Tibial artery (tissue), 4 donors: ENCODE data around the gene CCDC28B.
A peak's percentile ranks its signal among the peaks of the same experiment; 100 is the strongest.

Experiments used
- DNase-seq, 2 donors: peaks; one replicate each; pipeline ENCODE4 v3.0.0-alpha.2; 2019
- H3K27ac ChIP-seq, 2 donors: fragments of 200-600 bp; sonication (generic) in 1 of 2; 1 replicate in 1 of 2; 2 replicates in 1 of 2; pipeline ENCODE4 v1.5.1; 2018 to 2019; ENCODE audit warnings: mild to moderate bottlenecking in 1 of 2
- H3K27me3 ChIP-seq, 2 donors: fragments of 200-600 bp; sonication (generic) in 1 of 2; one replicate each; pipeline versions ENCODE4 v1.5.1 to v1.6.0; 2016 to 2019
- H3K36me3 ChIP-seq, 3 donors: fragments of 200-600 bp; sonication (generic) in 2 of 3; one replicate each; pipeline ENCODE4 v1.5.1; 2016 to 2019; ENCODE audit warnings: mild to moderate bottlenecking in 2 of 3
- H3K4me1 ChIP-seq, 4 donors: fragments of 200-600 bp; sonication (generic) in 2 of 4; 1 replicate in 3 of 4; 2 replicates in 1 of 4; pipeline ENCODE4 v1.5.1; 2016 to 2019
- H3K4me3 ChIP-seq, 2 donors: fragments of 200-600 bp; sonication (generic) in 1 of 2; 1 replicate in 1 of 2; 2 replicates in 1 of 2; pipeline ENCODE4 v1.5.1; 2018 to 2019; ENCODE audit warnings: mild to moderate bottlenecking in 2 of 2
- H3K9me3 ChIP-seq, 3 donors: fragments of 200-600 bp; sonication (generic) in 1 of 3; one replicate each; pipeline ENCODE4 v1.5.1; 2016 to 2019
- intact Hi-C: fragments of 100-400 bp; cut with DNase I; formaldehyde crosslinking; loops from one replicate; pipeline ENCODE4 v1.15.0; 2023; ENCODE audit warnings: low total_unique reads
- TF ChIP-seq, protein P1 (sequence below), 2 experiments: fragments of 200-600 bp in 1 of 2; fragments of 450-650 bp in 1 of 2; IDR thresholded peaks; one replicate each; pipeline ENCODE4 v1.5.1; 2017 to 2019; ENCODE audit warnings: antibody characterized with exemption in 2 of 2, mild to moderate bottlenecking in 1 of 2, moderate library complexity in 1 of 2

Gene CCDC28B

DNA sequence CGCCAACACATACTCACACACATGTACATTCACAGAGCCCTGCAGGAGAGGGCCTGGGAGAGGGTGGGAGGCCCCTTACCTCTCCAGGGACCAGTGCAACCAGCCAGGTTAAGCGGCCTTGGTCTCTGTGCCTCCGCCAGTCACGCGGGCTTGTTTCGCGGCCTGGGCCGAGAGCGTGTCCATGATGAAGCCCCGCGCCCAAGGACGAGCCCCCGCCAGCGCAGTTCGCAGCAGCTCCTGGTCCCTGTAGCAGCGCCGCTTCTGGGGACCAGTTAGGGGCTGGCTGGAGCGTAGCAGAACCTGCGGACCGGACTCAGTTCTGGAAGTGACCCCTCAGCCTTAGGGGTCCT lies 39.4 kb downstream of the CCDC28B start:
- peaks cover 0 to 22% (median 19%) of the 10 kb centered on the region in 4 donors for H3K4me1 ChIP-seq
- H3K36me3 ChIP-seq = peaks cover 0 to 9% (median 3%) of the 10 kb centered on the region in 3 donors
- intact Hi-C loops = loop anchor here (5.0 to 10.0 kb wide), 2 partner anchors 32 to 55 kb away; partner anchors contain the start of genes DCDC2B and IQCC
- peak overlapping the region; percentile 60 to 61 for H3K4me3 ChIP-seq
- DNase-seq = peak in 1 of 2 donors; percentile 70
- H3K27me3 ChIP-seq = no peaks in the 10 kb centered on the region
- TF ChIP-seq, protein P1, sequence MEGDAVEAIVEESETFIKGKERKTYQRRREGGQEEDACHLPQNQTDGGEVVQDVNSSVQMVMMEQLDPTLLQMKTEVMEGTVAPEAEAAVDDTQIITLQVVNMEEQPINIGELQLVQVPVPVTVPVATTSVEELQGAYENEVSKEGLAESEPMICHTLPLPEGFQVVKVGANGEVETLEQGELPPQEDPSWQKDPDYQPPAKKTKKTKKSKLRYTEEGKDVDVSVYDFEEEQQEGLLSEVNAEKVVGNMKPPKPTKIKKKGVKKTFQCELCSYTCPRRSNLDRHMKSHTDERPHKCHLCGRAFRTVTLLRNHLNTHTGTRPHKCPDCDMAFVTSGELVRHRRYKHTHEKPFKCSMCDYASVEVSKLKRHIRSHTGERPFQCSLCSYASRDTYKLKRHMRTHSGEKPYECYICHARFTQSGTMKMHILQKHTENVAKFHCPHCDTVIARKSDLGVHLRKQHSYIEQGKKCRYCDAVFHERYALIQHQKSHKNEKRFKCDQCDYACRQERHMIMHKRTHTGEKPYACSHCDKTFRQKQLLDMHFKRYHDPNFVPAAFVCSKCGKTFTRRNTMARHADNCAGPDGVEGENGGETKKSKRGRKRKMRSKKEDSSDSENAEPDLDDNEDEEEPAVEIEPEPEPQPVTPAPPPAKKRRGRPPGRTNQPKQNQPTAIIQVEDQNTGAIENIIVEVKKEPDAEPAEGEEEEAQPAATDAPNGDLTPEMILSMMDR (IDR thresholded peaks at IDR 0.05) = no peak
- no peaks in the 10 kb centered on the region for H3K9me3 ChIP-seq
- H3K27ac ChIP-seq = peak overlapping the region; percentile 77 to 87

DNA sequence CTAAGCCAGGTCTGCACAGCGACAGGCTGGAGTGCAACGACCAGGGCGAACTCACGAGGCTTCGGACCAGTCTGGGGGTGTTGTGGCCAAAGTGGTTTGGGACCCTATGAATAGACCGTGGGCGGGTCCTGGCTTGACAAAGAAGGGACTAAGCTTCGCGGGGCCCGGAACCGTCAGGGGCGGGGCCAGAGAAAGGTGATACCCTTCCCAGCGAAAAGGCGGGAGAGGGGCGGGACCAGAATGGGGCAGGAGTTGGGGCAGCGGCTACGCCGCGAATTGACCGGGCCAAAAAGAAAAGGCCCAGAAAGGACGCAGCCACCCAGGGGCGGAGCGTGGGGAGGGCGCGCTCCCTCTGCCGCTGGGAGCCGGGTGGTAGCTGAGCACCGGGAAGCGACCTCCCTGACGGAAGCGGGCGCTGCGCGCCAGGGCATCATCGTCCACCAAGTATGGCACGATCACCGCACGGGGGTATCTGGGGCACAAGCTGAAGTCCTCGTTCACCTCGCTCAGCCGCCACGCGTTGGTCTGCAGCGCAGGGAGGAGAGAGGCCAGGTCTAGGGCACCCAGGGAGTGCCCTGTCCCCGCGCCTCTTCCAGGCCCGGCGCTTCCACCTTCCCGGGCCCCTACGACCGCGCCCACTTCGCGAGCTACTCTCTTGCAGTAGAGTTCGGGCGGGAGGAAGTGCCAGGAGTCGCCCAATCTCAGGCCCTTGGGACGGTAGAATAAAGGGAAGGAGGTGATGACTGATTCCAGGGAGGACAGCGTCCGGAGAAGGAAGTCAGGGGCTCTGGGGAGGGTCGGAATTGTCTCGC lies 40.0 kb downstream of the CCDC28B start:
- peak overlapping the region; percentile 60 to 61 for H3K4me3 ChIP-seq
- H3K27me3 ChIP-seq = no peaks in the 10 kb centered on the region
- TF ChIP-seq, protein P1 (IDR thresholded peaks at IDR 0.05) = peak; percentile 28 to 29
- H3K36me3 ChIP-seq = peaks cover 0 to 3% (median 0%) of the 10 kb centered on the region in 3 donors
- peak overlapping the region; percentile 77 to 87 for H3K27ac ChIP-seq
- intact Hi-C loops = loop anchor here (5.0 kb wide), 1 partner anchor 33 kb away; the partner anchor contains the start of genes DCDC2B and IQCC
- H3K9me3 ChIP-seq = no peaks in the 10 kb centered on the region
- peaks cover 0 to 22% (median 19%) of the 10 kb centered on the region in 4 donors for H3K4me1 ChIP-seq
- peak; percentile 69 to 91 for DNase-seq

DNA sequence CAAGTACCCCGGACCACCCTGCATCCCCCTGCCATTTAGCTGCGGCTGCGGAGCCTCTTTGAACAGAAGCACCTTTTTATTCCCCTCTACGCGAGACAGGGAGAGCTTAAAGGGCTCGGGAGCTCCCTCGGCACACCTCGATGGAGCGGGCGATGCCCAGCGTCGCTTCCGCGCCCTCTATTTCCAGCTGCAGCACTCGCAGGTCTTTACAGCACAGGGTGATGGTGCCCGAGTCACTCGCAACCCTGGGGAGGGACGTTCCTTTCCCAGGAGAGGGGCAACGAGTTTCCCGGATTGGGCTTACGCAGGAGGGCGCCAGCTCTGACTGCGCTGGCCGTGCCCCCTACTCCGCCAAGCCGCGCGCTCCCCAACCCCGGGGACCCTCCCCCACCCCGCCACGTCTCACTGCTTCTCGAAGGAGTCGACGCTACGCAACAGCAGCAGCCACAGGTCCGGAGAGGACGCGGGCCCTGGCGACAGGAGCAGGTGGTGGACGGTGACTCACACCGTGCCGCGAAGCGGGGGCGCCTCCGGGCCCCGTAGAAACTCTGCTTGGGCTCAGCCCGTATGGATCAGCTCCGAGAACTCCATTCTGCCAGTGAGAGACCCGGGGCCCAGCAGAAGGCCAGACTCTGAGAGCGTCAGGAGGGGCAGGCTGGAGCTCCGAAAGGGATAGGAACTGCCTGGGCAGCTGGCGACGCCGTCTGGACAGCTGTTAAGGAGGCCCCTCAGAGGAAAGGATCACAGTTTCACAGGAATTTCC lies 40.8 kb downstream of the CCDC28B start:
- H3K27ac ChIP-seq = peak overlapping the region; percentile 77 to 87
- intact Hi-C loops = loop anchor here (5.0 kb wide), 1 partner anchor 34 kb away; the partner anchor contains the start of genes DCDC2B and IQCC

DNA sequence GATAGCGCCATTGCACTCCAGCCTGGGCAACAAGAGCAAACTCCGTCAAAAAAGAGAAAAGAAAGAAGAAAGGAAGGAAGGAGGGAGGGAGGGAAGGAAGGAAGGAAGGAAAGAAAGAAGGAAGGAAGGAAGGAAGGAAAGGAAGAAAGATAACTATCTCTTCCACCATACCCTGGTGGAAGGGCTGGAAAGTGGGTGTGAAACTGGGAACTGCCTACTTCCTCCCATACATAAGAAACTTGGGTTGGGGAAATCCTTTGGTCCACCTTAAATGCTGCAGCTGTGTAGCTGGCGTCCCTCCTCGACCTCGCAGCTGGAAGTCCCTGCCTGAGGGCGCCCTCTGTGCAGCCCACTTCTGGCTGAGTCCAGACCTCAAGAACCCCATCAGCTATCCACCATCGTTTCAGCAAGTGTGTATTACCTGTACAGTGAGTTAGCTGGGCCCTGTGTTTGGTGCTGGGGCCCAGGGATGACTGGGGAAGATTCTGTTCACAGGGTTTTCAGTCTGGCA lies 42.0 kb downstream of the CCDC28B start:
- TF ChIP-seq, protein P1 (IDR thresholded peaks at IDR 0.05) = no peak
- H3K4me1 ChIP-seq = peaks cover 0 to 34% (median 28%) of the 10 kb centered on the region in 4 donors
- no peaks in the 10 kb centered on the region for H3K9me3 ChIP-seq
- H3K4me3 ChIP-seq = no peak overlapping the region
- peak in 1 of 2 donors; percentile 31 for DNase-seq
- intact Hi-C loops = loop anchor here (5.0 kb wide), 1 partner anchor 35 kb away; the partner anchor contains the start of genes DCDC2B and IQCC
- no peaks in the 10 kb centered on the region for H3K36me3 ChIP-seq
- H3K27ac ChIP-seq = peak overlapping the region in 1 of 2 donors; percentile 77
- H3K27me3 ChIP-seq = no peaks in the 10 kb centered on the region

More for the DNA sequence above, 40.8 kb downstream of the CCDC28B start:
- peak; percentile 55 to 85 for DNase-seq
- H3K36me3 ChIP-seq = no peaks in the 10 kb centered on the region
- peak overlapping the region; percentile 60 to 61 for H3K4me3 ChIP-seq
- no peaks in the 10 kb centered on the region for H3K9me3 ChIP-seq
- TF ChIP-seq, protein P1 (IDR thresholded peaks at IDR 0.05) = no peak
- H3K4me1 ChIP-seq = peaks cover 0 to 22% (median 19%) of the 10 kb centered on the region in 4 donors
- H3K27me3 ChIP-seq = no peaks in the 10 kb centered on the region

DNA sequence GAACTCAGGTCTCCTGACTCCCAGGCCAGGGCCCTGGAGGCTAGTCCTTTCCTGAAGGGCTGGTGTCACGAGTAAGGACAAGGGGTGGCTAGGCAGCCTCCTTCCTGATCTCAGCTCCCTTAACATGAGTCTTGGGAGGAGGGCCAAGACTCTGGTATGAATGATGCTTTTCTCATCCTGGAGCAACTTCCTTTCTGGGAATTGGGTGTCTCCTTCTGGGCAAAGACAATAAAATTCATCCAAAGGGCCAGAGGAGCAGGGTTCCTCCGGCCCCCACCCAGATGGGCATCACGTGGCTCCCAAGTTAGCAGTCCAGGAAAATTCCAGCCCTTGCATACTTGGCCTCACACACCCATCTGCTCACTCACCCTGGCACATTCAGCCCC lies 46.5 kb downstream of the CCDC28B start, which contains the start of gene FAM167B:
Gene FAM167B (plus strand): TSS at position 335 of the 386 bp plus-strand sequence. CDS start 200 bp downstream, outside the sequence.
- intact Hi-C loops = no loop called here
- TF ChIP-seq, protein P1 (IDR thresholded peaks at IDR 0.05) = no peak
- Histone ChIP-seq H3K9me3 (no peaks in the 10 kb centered on the region), H3K36me3 (no peaks in the 10 kb centered on the region), H3K4me1 (peaks cover 0 to 32% (median 21%) of the 10 kb centered on the region in 4 donors), H3K27ac (peak within 1 kb of the TSS; percentile 6 to 31), H3K27me3 (no peaks in the 10 kb centered on the region), H3K4me3 (no peak within 1 kb of the TSS)
- DNase-seq = peak; percentile 53 to 74
